Upper lobe of left lung (tissue), 4 donors: ENCODE results near the gene AKR7A3.

Experiments
- CTCF ChIP-seq, 6 experiments: fragments of 450-650 bp in 4 of 6; fragments of 200-600 bp in 2 of 6; sonication (generic) in 2 of 6; IDR thresholded peaks; one replicate each; pipeline ENCODE4 v1.5.1; 2016 to 2019; ENCODE audit warnings: antibody characterized with exemption in 6 of 6
- POLR2A ChIP-seq, 4 donors: fragments of 450-650 bp; IDR thresholded peaks; one replicate each; pipeline ENCODE4 v1.5.1; 2016 to 2017; ENCODE audit warnings: antibody characterized with exemption in 4 of 4, mild to moderate bottlenecking in 2 of 4

- TF ChIP-seq CTCF (IDR thresholded peaks at IDR 0.05) (peak in 2 of 6 experiments; percentile 6 to 15), POLR2A (IDR thresholded peaks at IDR 0.05) (no peak)
Observed at GRCh38 chr1:19338323-19338762, 49.8 kb upstream of the AKR7A3 start.
